ENCODE data around the gene UMAD1.

UMAD1 gene

GRCh38 chr7:7751243-7752092, 110.9 kb downstream of the UMAD1 start:
- TF ChIP-seq TAF1 (IDR thresholded peaks at IDR 0.05; ENCODE audit: borderline replicate concordance, insufficient read depth, low read length) = no peak
- TF ChIP-seq REST (IDR thresholded peaks at IDR 0.05; ENCODE audit: insufficient read depth in 1 of 2, low read depth in 2 of 2, low read length in 2 of 2) = no peak
- TF ChIP-seq SIN3A (IDR thresholded peaks at IDR 0.05; ENCODE audit: borderline replicate concordance, insufficient read depth, low read length) = no peak
- no peak for TF ChIP-seq POLR2AphosphoS5 (IDR thresholded peaks at IDR 0.05; ENCODE audit: low read depth, low read length)
- TF ChIP-seq FOXP2 (optimal IDR thresholded peaks at IDR 0.05; ENCODE audit: borderline replicate concordance, extremely low read depth, extremely low read length, insufficient read depth) = no peak

GRCh38 chr7:7756577-7756976, 116.0 kb downstream of the UMAD1 start:
- TF ChIP-seq TAF1 (IDR thresholded peaks at IDR 0.05; ENCODE audit: borderline replicate concordance, insufficient read depth, low read length) (no peak), POLR2AphosphoS5 (IDR thresholded peaks at IDR 0.05; ENCODE audit: low read depth, low read length) (no peak), FOXP2 (optimal IDR thresholded peaks at IDR 0.05; ENCODE audit: borderline replicate concordance, extremely low read depth, extremely low read length, insufficient read depth) (no peak), REST (IDR thresholded peaks at IDR 0.05; ENCODE audit: insufficient read depth in 1 of 2, low read depth in 2 of 2, low read length in 2 of 2) (no peak), SIN3A (IDR thresholded peaks at IDR 0.05; ENCODE audit: borderline replicate concordance, insufficient read depth, low read length) (no peak)

- TF ChIP-seq POLR2AphosphoS5 (IDR thresholded peaks at IDR 0.05; ENCODE audit: low read depth, low read length) (no peak), FOXP2 (optimal IDR thresholded peaks at IDR 0.05; ENCODE audit: borderline replicate concordance, extremely low read depth, extremely low read length, insufficient read depth) (no peak), TAF1 (IDR thresholded peaks at IDR 0.05; ENCODE audit: borderline replicate concordance, insufficient read depth, low read length) (no peak), SIN3A (IDR thresholded peaks at IDR 0.05; ENCODE audit: borderline replicate concordance, insufficient read depth, low read length) (no peak), REST (IDR thresholded peaks at IDR 0.05; ENCODE audit: insufficient read depth in 1 of 2, low read depth in 2 of 2, low read length in 2 of 2) (no peak)
Observed at GRCh38 chr7:7757576-7757975, 117.0 kb downstream of the UMAD1 start.

- TF ChIP-seq REST (IDR thresholded peaks at IDR 0.05; ENCODE audit: insufficient read depth in 1 of 2, low read depth in 2 of 2, low read length in 2 of 2) = no peak
- TF ChIP-seq TAF1 (IDR thresholded peaks at IDR 0.05; ENCODE audit: borderline replicate concordance, insufficient read depth, low read length) = no peak
- no peak for TF ChIP-seq SIN3A (IDR thresholded peaks at IDR 0.05; ENCODE audit: borderline replicate concordance, insufficient read depth, low read length)
- TF ChIP-seq POLR2AphosphoS5 (IDR thresholded peaks at IDR 0.05; ENCODE audit: low read depth, low read length) = no peak
- no peak for TF ChIP-seq FOXP2 (optimal IDR thresholded peaks at IDR 0.05; ENCODE audit: borderline replicate concordance, extremely low read depth, extremely low read length, insufficient read depth)
Observed at GRCh38 chr7:7761340-7761973, 120.9 kb downstream of the UMAD1 start.
